HG02571 (cell line): ENCODE data around the gene FCMR.

Experiments used
- ATAC-seq: cut with Tn5 transposase; IDR thresholded peaks from one replicate; pipeline ENCODE4 v1.9.1; 2021; ENCODE audit warnings: mild to moderate bottlenecking, moderate library complexity; ENCODE audit not compliant: unreplicated experiment

Gene FCMR

DNA sequence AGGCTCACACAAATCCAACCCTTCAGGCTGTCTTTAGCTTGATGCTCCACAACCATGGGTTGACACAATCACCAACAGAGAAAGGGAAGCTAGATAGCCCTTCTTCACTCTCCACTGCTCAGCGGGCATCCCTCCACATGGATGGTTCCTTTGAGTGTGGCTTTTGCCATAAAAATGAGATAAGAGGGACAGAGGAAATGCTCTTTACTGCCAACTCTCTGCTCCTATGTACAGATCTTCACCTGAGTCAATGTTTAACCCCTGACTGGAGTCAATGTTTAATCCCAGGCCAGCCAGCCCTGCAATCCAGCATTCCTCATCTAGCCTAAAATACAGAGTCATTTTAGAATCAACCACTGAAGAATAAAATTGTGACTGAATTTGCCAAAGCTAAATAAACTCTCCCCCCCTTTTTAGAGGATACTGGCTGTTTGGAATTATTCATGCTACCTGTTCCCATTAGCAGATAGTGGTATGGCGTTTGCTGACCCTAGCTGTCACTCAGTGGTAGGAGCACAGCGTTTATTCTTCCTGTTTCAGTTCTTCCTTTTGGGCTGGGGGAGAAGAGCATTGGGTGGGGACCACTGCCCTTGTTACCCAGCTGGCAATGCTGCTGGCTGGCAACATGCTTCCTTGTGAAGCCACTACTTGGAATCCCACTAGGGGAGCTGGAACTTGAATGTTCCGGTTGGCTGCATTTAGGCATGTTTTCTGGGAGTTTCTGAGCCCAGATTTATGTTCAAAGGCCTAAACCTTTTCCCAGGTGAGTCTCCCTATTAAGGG lies 29.8 kb upstream of the FCMR start:
- no peak for ATAC-seq

DNA sequence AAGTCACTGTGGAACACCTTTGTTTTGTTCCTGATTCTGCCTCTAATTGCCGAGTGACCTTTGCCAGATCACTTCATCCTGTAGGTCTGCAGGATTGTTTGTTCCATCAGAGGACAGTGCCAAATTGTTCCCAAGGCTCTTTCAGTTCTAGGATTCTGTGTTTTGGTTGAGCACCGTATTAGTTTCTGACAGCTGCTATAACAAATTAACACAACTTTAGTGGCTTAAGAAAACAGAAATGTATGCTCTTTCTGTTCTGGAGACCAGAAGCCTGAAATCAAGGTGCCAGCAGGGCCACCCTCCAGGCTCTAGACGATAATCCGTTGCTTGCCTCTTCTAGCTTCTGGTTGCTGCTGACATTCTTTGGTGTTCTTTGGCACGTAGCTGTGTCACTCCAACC lies 27.9 kb upstream of the FCMR start:
- ATAC-seq, result no peak

DNA sequence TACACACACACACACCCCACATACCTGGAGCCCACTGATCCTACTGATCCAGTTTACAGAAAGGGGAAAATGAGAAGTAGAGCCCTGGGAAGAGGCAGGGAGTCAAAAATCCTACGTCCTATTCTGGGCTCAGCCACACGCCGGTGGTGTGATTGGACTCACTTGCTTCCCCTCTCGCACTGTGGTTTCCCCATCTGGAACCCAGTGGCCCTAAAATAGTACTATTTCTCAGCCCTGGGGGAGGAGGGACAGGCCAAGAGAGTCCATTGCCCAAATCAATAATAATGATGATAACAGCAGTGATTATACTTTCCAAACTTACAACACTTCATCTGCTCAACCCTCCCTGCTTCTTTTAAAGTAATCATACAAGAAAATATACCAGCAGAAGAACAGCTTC lies 27.5 kb upstream of the FCMR start:
- no peak for ATAC-seq

DNA sequence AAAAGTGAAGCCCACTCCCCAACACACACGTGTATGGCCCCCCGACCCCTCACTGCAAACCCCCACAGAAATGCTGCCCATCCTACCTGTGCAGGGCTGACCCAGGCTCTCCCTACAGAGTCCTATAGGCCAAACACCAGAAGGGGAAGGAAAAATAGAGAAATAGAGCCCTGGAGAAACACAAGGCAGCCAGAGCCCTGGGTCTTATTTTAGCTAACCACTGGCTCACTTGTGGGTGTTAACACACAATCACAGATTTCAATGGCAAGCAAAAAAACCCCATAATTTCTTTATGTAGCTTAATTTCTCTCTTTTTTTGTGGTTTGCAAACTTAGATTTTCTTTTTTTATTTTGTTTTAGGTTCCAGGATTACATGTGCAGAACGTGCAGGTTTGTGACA lies 25.5 kb upstream of the FCMR start:
- ATAC-seq, result no peak

DNA sequence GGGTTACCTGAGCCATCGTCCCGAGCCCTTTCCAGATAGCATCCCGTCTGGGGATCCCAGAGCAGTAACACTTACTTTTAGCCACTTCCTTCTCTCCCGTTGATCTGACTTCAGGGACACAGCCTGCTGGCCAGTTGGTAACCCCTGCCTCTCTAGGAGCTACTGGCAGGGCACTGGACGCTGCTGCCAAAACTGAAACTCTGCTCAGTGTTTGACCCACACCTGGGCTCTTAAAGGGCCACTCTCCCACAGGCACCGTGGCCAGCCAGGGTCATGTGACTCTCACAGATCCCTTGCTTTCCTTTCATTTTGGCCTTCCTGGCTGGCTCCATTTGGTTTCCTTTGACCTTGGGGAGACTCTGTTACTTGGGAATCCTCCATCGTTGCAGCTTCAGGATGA lies 24.5 kb upstream of the FCMR start, which contains the start of gene PIGR:
TSS of gene PIGR (minus strand) at position 206 of the 400 bp plus-strand sequence. CDS start 5,935 bp downstream, outside the sequence.
- ATAC-seq, result no peak

DNA sequence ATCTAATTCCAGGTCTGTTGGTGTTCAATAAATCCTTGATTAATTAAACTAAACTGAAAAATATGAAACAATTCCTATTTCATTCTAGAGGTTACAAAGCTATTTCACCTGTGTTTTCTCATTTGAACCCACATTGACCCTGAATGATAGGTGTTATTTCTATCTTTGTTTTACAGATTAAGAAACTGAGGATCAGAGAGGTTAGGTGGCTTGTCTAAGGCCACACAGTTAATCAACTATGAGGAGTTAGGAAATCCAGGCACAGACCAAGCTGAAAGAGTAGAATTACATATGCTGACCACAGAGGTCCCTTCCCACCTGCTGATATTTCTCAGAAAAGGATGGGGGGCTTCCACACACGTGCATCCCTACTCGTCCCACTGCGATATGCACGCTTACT lies 24.0 kb upstream of the FCMR start:
- no peak for ATAC-seq

DNA sequence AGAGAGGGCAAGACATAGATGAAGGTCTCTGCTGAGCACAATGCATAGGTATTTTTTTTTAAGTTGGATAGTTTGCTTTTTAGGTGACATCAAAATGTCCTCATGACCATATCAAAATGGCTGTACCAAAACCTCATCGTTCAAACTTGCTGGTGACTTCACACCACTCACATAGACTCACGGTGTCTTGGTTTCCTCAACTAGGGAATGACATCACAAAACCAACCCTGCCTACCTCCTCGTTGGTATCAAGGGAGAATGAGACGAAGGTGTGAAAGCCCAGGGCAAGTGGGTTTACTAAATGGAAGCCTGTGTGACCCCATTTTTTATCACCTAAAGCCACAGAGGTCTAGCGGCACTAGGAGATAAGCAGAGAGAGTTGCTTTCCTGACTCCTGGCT lies 23.0 kb upstream of the FCMR start:
- no peak for ATAC-seq

DNA sequence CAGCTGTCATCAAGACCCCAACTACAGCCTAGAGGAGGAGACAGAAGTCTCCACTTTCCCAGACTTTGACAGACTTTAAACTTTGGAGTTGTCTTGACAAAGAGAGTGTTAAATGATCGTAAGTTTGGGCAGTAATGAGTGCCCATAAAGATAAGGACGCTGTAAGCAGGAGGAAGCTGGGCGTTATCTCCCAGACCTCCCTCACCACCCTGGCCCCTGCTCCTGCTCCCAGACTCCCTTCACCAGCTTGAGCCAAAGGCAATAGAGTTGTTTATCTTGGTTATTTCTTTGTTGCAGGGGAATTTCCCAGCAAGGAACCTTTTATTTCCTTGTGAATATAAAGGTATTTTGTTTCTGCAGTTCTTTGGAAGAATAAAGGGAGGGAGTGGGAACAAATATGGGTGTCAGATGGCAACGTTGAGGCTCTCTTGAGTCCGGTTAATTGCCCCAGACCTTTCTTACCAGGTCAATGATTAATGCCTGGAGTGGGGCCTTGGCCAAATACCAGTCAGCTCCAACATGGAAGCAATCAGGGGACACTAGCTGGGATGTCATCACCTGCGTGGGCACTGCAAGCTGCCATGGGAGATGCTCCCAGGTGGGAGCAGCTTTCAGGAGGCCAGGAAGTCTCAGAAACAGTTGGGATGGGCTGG lies 20.2 kb upstream of the FCMR start:
- no peak for ATAC-seq

DNA sequence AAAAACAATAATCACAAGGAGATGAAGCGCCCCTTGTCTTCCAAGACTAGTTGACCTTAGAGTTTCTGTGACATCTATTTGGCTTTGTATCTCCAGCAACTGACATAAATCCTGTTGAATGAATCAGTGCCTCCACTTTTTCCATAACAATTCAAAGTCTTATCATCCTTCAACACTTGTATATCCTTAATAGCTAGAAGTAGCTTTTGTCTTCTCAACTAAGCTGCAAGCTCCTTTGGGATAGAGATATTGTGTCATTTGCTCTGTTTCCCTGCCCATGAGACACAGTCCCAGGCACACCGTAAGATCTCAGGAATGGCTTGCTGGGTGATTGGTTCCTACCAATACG lies 18.8 kb upstream of the FCMR start:
- no peak for ATAC-seq

DNA sequence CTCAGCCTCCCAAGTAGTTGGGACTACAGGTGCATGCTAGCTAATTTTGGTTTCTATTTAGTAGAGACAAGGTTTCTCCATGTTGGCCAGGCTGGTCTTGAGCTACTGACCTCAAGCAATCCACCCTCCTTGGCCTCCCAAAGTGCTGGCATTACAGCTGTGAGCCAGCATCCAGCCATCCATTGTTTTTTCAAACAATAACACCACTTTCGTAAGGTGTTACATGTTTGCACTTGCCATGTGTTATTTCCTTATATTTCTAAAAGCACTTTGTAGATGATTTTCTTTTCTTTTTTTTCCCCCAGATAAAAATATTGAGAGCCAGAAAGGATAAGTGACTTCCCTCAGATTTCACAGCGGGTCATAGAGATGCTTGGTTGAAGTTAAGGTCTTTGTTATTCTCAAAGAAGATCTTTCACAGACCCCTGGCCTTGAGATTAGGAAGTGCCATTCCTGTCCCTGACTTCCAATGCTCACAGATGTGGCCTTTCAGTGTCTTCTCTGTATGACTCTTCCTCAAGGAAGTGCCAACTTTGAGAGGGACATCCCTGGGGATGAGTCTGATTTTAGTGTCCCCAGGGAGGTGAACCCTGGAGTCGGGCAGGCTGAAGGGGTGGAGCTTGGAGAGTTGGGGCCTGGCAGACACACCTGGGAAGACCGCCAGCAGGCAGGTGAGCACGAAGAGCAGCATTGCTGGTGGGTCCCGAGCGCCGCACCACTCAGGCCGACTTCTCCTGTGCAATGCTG lies 18.3 kb upstream of the FCMR start:
- ATAC-seq, result no peak

DNA sequence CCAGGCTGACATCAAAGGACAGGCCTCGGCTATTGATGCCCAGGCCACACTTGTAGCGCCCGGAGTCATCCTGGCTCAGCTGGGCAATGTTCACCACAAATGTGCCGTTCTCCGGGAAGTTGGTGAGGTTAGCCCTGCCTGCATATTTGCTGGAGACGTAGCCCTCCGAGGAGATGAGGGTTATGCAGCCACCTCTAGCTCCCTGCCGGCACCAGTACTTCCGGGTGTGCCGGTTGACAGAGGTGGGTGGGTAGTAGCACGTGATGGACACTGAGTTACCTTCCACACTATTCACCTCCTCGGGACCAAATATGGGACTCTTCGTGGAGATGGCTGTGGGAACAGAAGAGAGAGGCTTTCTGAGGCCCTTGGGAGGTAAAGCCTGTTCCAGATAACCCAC lies 17.4 kb upstream of the FCMR start:
- ATAC-seq, result no peak

DNA sequence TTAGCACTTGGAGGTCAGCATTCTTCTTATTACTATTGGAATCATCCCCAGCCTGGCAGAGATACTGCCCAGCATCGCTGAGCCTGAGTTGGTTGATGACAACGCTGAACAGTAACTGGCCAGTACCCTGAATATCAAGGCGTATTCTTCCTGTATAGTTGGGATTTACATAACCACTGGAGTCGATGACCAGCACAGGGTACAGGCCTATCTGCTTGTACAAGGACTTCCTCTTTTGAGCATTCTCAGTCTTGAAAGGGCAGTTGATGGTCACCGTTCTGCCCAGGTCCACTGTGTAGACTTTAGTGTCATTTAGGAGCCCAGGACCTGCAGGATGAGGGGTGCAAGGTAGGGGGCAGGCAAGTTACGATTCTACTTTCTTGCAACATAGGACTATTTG lies 15.7 kb upstream of the FCMR start:
- ATAC-seq, result no peak

DNA sequence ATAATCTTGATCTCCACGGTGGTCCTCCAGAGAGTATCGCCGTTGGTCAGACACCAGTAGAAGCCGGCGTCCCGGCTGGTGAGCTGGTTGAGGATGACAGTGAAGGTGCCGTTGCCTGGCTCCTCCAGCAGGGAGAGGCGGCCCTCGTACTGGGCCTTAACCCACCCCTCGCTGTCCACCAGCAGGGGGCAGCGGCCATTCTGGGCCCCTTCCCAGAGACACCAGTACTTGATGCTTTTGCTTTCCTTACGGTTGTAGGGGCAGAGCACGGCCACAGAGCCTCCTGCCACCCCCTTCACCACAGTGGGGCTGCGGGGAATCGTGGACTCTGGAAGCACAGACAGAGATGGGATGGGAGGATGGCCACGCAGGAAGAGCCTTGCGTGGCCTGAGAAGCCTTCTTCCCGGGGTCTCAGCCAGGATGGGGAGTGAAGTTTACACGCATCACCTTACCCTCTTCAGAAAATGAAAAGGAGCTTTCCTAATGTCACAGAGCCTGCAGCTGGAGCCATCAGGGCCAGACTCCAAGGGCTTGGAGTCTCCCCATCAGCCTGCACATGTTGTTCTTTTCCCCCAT lies 13.8 kb upstream of the FCMR start:
- no peak for ATAC-seq

DNA sequence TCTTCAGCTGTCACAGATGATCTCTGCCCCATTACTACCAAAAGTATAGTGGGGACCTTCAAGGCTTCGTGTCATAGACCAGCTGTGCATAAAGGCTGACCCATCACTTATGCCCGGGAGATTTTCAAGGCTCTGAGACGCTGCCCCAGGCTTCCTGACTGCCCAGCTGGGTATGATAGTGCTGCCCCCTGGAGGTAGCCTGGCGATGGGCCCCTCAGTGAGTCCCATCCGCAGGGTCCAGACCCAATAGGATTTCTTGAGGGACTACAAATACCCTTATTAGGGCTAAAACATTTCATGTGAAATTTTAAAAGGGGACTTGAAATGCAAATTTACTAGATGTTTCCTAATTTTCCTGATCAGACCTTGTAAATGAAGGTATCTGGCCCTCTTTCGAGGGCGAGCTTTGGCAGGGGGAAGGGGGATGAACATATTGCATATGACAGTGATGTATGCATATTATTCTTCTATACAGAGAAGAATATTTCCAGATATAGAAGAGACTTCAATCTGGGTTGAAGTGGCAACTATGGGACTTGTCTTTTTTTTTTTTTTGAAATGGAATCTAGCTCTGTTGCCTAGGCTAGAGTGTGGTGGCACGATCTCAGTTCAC lies 11.7 kb upstream of the FCMR start:
- ATAC-seq, result no peak

DNA sequence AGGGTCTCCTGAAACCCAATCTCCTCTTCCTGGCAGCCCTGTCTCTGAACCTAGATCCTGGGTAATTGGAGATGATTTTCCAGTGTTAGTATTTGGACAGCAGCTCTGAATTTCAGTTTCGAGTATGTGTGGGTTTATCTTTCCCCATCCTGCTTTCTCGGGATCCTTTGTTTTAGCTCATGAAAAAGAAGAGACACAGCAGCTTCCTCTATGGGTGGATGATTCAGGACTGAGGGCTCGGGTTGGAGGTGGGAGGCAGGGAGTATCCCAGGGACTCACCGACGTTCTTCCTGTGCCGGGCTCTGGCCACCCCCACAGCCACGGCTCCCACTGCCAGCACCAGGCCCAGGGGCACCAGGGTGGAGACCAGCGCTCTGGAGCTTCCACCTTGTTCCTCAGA lies 10.4 kb upstream of the FCMR start:
- ATAC-seq, result no peak

DNA sequence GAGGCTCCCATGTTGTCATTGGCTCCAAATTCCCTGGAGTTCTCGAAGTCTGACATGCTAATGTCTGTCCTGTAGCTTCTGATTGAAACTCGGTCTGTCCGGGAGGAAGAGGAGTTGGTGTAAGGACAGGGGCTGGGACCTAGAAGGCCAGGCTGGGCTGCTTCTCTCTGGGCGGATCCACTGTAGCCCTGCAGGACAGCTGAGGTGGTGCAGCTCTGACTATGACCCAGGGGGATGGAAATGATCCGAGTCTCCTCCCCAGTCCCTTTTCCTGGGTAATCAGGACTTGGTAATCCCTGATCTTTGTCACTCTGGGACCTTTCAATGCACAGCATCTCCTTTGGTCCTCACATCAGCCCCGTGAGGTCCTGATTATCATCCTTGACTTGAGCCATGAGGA lies 10.0 kb upstream of the FCMR start:
- no peak for ATAC-seq

DNA sequence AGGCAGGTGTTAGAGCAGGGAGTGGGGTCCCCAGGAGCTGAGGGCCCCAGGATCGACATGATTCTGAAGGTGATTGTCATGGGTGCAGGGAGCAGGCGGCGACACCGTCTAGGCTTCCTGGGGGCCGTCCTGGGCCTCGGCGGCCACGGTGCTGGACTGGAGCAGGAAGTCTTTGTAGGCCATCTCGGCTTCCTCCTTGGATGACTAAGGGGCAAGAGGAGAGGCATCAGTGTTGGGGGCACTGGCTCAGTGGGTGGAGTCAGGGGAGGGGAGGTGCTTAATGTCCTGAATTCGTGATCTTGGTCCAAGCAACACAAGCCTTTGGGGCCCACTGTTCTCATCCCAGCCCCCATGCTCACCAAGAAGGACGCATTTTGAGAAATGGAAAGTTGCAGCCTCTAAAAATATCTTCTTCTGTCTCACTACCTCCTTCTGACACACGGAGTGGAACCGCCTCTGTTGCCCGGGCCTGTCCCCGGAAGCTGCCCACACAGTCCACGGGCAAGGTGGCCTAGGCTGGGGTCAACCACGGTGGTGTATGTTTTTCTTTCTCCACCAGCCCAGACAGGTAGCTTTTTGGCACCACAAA lies 8.6 kb upstream of the FCMR start:
- ATAC-seq, result peak; percentile 81

DNA sequence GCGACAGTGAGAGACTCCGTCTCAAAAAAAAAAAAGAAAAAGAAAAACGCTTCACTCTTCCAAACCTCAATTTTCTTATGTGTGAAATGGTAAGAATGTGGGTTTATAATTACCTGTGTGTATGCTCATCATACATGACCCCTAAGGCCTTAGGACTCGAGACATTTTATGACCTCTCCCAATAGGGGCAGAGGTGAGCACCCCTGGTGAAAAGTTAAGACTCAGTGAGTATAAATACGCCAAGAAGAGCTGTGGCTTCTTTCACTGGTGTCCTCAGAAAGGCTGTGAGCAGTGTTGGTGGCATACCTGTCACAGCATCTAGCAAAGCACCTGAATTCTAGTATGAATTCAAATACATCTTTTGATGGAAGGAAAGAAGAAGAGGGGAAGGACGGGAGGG lies 7.8 kb upstream of the FCMR start:
- ATAC-seq, result no peak

DNA sequence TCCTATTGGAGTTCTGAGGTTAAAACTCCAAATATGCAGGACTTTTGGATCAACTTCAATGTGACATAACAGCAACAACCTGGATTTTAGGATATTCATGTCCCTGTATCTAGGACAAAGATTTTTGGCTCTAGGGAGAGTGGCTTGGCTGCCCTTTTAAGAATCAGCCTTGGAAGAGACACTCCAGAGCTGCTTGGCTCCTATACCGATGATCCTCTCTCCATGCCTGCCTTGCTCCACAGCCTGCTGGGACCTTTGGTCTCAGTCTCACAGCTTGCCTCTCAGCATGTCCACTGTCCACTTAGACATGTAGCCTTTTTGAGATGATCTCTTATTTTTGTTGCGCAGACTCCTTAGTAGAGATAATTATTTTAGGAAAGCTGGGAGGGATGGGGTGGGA lies 4.5 kb upstream of the FCMR start:
- ATAC-seq, result no peak

DNA sequence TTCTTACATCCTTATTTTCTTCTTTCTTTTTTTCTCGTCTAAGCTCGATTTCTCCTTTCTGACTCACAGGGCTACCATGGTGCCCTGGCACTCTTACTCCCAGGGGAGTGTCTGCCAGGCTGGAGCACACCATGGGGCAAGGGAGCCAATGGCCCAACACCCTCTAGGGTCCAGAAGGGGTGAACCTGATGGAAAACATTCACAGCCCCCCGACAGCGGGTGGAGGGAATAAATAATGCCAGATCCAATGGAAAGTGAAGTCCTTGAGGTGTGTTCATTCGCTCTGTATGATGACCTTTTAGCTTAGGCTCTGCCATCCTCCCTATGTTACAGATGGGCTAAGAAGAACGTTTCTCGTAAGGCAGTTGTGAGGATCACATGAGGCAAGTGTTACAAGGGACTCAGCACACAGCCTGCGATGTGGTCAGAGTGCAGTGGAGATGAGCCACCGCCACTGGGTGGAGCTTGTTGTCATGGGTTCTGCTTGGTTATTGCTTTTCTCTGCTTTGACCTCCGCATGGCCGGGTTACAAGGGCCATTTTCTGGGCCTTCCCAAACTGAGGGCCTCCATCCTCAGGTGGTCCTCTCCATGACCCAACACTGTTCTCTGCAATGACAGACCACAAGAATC lies 3.5 kb upstream of the FCMR start:
- peak; percentile 55 for ATAC-seq
